KOPT-K1 (cell line): ENCODE measurements around the gene KCTD17.

Experiments used
- H3K27ac ChIP-seq: fragments of 200-600 bp; sonication (generic); 2 replicates; pipeline ENCODE4 v1.5.1; 2016; ENCODE audit warnings: antibody characterized with exemption, mild to moderate bottlenecking, low read depth, low read length; ENCODE audit not compliant: poor library complexity, severe bottlenecking
- H3K36me3 ChIP-seq: fragments of 200-600 bp; sonication (generic); 2 replicates; pipeline ENCODE4 v1.5.1; 2017; ENCODE audit warnings: antibody characterized with exemption, mild to moderate bottlenecking, low read length, moderate library complexity; ENCODE audit not compliant: insufficient read depth
- H3K9me3 ChIP-seq: fragments of 200-600 bp; sonication (generic); 2 replicates; pipeline ENCODE4 v1.5.1; 2017; ENCODE audit warnings: antibody characterized with exemption, low read length, mild to moderate bottlenecking; ENCODE audit not compliant: insufficient read depth, poor library complexity, severe bottlenecking

KCTD17 gene

GRCh38 chr22:37016134-37016910 is 35.2 kb upstream of the KCTD17 start:
- H3K27ac ChIP-seq: no peak overlapping the region
- H3K9me3 ChIP-seq: no peaks in the 10 kb centered on the region
- no peaks in the 10 kb centered on the region for H3K36me3 ChIP-seq

GRCh38 chr22:37017356-37017755 is 34.2 kb upstream of the KCTD17 start:
- H3K36me3 ChIP-seq: no peaks in the 10 kb centered on the region
- H3K27ac ChIP-seq: no peak overlapping the region
- no peaks in the 10 kb centered on the region for H3K9me3 ChIP-seq

GRCh38 chr22:37018086-37018814 is 33.3 kb upstream of the KCTD17 start:
- Histone ChIP-seq H3K36me3 (no peaks in the 10 kb centered on the region), H3K27ac (no peak overlapping the region), H3K9me3 (no peaks in the 10 kb centered on the region)

GRCh38 chr22:37018815-37019308 is 32.7 kb upstream of the KCTD17 start:
- no peak overlapping the region for H3K27ac ChIP-seq
- H3K36me3 ChIP-seq: no peaks in the 10 kb centered on the region
- H3K9me3 ChIP-seq: no peaks in the 10 kb centered on the region

GRCh38 chr22:37019309-37020191 is 32.0 kb upstream of the KCTD17 start, which contains the start of the genes MPST and TST:
Gene MPST, plus strand, starts transcription at chr22:37019742. Its CDS starts 95 bp downstream, at chr22:37019837.
Gene TST, minus strand, starts transcription at chr22:37019447. Its CDS starts 715 bp downstream, at chr22:37018732.
- Histone ChIP-seq H3K27ac (no peak within 1 kb of the TSS), H3K9me3 (no peaks in the 10 kb centered on the region)

GRCh38 chr22:37020192-37020479 is 31.4 kb upstream of the KCTD17 start:
- H3K27ac ChIP-seq: no peak overlapping the region
- no peaks in the 10 kb centered on the region for H3K36me3 ChIP-seq
- H3K9me3 ChIP-seq: no peaks in the 10 kb centered on the region

More at GRCh38 chr22:37019309-37020191, 32.0 kb upstream of the KCTD17 start, which contains the start of the genes MPST and TST:
- H3K36me3 ChIP-seq: no peaks in the 10 kb centered on the region

GRCh38 chr22:37021041-37021440 is 30.5 kb upstream of the KCTD17 start:
- Histone ChIP-seq H3K36me3 (no peaks in the 10 kb centered on the region), H3K9me3 (no peaks in the 10 kb centered on the region), H3K27ac (no peak overlapping the region)

- no peaks in the 10 kb centered on the region for H3K9me3 ChIP-seq
- no peaks in the 10 kb centered on the region for H3K36me3 ChIP-seq
- H3K27ac ChIP-seq: no peak overlapping the region
These were observed 29.6 kb upstream of the KCTD17 start for GRCh38 chr22:37021710-37022482.

GRCh38 chr22:37022483-37023337 is 28.8 kb upstream of the KCTD17 start:
- no peak overlapping the region for H3K27ac ChIP-seq
- H3K9me3 ChIP-seq: no peaks in the 10 kb centered on the region
- no peaks in the 10 kb centered on the region for H3K36me3 ChIP-seq

GRCh38 chr22:37023743-37024338 is 27.7 kb upstream of the KCTD17 start:
- H3K9me3 ChIP-seq: no peaks in the 10 kb centered on the region
- no peak overlapping the region for H3K27ac ChIP-seq
- no peaks in the 10 kb centered on the region for H3K36me3 ChIP-seq

GRCh38 chr22:37024339-37025157 is 27.0 kb upstream of the KCTD17 start:
- Histone ChIP-seq H3K9me3 (no peaks in the 10 kb centered on the region), H3K36me3 (no peaks in the 10 kb centered on the region), H3K27ac (no peak overlapping the region)

GRCh38 chr22:37025500-37026070 is 26.0 kb upstream of the KCTD17 start:
- H3K36me3 ChIP-seq: no peaks in the 10 kb centered on the region
- H3K27ac ChIP-seq: no peak overlapping the region
- H3K9me3 ChIP-seq: no peaks in the 10 kb centered on the region
